Measurements from ENCODE around the gene MYO1B. TPM values are rescaled to one million over a fixed set of nuclear protein-coding genes. Genes with fewer than 3 reads are reported as not detected.

The MYO1B gene
- polyA plus RNA-seq, 3 donors: 0.01 TPM; not detected in 2

DNA sequence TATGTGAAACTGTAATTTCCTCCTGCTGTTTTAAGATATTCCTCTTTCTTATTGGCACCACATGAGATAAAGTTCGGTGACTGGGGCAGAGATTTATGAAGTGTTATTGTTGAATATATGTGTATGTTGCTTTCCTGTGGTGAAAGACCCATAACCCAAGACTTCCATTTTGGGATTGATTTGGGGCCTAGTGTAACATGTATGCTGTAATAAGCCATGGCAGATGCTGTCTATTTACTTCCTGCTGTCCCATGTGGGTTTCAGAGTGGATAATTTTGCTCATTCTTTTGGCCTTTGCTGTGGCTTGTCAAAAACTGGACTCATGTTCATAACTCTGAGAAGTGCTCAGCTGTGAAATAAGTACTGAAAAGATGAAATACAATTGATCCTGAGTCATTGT is 10.8 kb upstream of the MYO1B start:
- no peaks in the 10 kb centered on the region for H4K20me1 ChIP-seq (ENCODE audit: insufficient read depth, low read length)
- Mint-ChIP-seq H3K27me3 (ENCODE audit: low read depth in 3 of 3) (peaks cover 0 to 4% (median 2%) of the 10 kb centered on the region in 3 donors), H3K27ac (no peak overlapping the region), H3K4me1 (no peaks in the 10 kb centered on the region), H3K4me3 (no peak overlapping the region), H3K9me3 (no peaks in the 10 kb centered on the region), H3K36me3 (no peaks in the 10 kb centered on the region)
- intact Hi-C loops (cut with micrococcal nuclease): no loop called here
- no peaks in the 10 kb centered on the region for H3K4me1 ChIP-seq (ENCODE audit: control insufficient read depth in 1 of 2, insufficient read depth in 2 of 2, low read length in 2 of 2)
- no peak for DNase-seq
- H3K4me3 ChIP-seq (replicated peaks in 1 of 3; ENCODE audit: low read depth in 2 of 3, low read length in 3 of 3): no peak overlapping the region
- H3K27me3 ChIP-seq (ENCODE audit: control insufficient read depth in 2 of 2, insufficient read depth in 2 of 2, low read length in 2 of 2): no peaks in the 10 kb centered on the region
- no peaks in the 10 kb centered on the region for H3K9me3 ChIP-seq (replicated peaks in 1 of 2; ENCODE audit: control insufficient read depth in 1 of 2, insufficient read depth in 1 of 2, low read length in 2 of 2)
- TF ChIP-seq, protein P1, sequence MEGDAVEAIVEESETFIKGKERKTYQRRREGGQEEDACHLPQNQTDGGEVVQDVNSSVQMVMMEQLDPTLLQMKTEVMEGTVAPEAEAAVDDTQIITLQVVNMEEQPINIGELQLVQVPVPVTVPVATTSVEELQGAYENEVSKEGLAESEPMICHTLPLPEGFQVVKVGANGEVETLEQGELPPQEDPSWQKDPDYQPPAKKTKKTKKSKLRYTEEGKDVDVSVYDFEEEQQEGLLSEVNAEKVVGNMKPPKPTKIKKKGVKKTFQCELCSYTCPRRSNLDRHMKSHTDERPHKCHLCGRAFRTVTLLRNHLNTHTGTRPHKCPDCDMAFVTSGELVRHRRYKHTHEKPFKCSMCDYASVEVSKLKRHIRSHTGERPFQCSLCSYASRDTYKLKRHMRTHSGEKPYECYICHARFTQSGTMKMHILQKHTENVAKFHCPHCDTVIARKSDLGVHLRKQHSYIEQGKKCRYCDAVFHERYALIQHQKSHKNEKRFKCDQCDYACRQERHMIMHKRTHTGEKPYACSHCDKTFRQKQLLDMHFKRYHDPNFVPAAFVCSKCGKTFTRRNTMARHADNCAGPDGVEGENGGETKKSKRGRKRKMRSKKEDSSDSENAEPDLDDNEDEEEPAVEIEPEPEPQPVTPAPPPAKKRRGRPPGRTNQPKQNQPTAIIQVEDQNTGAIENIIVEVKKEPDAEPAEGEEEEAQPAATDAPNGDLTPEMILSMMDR (IDR thresholded peaks at IDR 0.05): no peak
- no peak overlapping the region for H3K27ac ChIP-seq (ENCODE audit: low read depth in 1 of 2, low read length in 2 of 2)
- no peak overlapping the region for H2AFZ ChIP-seq (ENCODE audit: insufficient read depth, low read depth, low read length, poor library complexity, severe bottlenecking)
- no peaks in the 10 kb centered on the region for H3K36me3 ChIP-seq (replicated peaks in 1 of 2; ENCODE audit: control insufficient read depth in 1 of 2, insufficient read depth in 2 of 2, low read length in 2 of 2)
- H3K79me2 ChIP-seq (ENCODE audit: insufficient read depth, low read length): no peaks in the 10 kb centered on the region
- WGBS (ENCODE audit: insufficient coverage): 60% methylated on average over 1 of the region's 1 CpG
- no peak overlapping the region for H3K9ac ChIP-seq (ENCODE audit: insufficient read depth, low read length, poor library complexity, severe bottlenecking)
- no peak overlapping the region for H3K4me2 ChIP-seq (replicated peaks; ENCODE audit: extremely low read depth, low read length, poor library complexity, severe bottlenecking)

DNA sequence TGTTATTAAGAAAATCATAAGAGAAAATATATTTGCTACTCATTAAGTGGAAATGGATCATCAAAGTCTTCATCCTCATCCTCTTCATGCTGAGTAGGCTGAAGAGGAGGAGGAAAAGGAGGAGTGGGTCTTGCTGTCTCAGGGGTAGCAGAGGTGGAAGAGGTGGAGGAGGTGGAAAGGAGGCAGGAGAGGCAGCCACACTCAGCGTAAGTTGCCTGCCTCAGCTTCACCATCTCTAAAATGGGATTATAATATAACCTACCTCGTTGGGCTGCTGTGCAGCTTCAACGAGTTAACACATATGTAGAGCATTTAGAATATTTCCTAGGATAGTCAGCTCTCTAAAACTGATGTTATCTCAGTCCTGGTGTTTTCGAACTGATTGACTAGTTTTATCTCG is 4.3 kb upstream of the MYO1B start:
- Mint-ChIP-seq H3K4me1 (peaks cover 6% of the 10 kb centered on the region), H3K36me3 (no peaks in the 10 kb centered on the region), H3K27ac (no peak overlapping the region), H3K4me3 (no peak overlapping the region), H3K9me3 (peaks cover 0 to 8% (median 7%) of the 10 kb centered on the region in 7 donors), H3K27me3 (ENCODE audit: low read depth in 3 of 3) (peaks cover 18 to 27% (median 23%) of the 10 kb centered on the region in 3 donors)
- no peaks in the 10 kb centered on the region for H3K79me2 ChIP-seq (ENCODE audit: insufficient read depth, low read length)
- H3K9me3 ChIP-seq (replicated peaks in 1 of 2; ENCODE audit: control insufficient read depth in 1 of 2, insufficient read depth in 1 of 2, low read length in 2 of 2): peaks cover 4 to 10% of the 10 kb centered on the region in 2 donors
- H3K4me3 ChIP-seq (replicated peaks in 1 of 3; ENCODE audit: low read depth in 2 of 3, low read length in 3 of 3): no peak overlapping the region
- no peak overlapping the region for H3K27ac ChIP-seq (ENCODE audit: low read depth in 1 of 2, low read length in 2 of 2)
- H3K36me3 ChIP-seq (replicated peaks in 1 of 2; ENCODE audit: control insufficient read depth in 1 of 2, insufficient read depth in 2 of 2, low read length in 2 of 2): no peaks in the 10 kb centered on the region
- no peak overlapping the region for H2AFZ ChIP-seq (ENCODE audit: insufficient read depth, low read depth, low read length, poor library complexity, severe bottlenecking)
- no peak for DNase-seq
- no peaks in the 10 kb centered on the region for H4K20me1 ChIP-seq (ENCODE audit: insufficient read depth, low read length)
- TF ChIP-seq, protein P1 (IDR thresholded peaks at IDR 0.05): no peak
- H3K27me3 ChIP-seq (ENCODE audit: control insufficient read depth in 2 of 2, insufficient read depth in 2 of 2, low read length in 2 of 2): peaks cover 22 to 24% of the 10 kb centered on the region in 2 donors
- WGBS (ENCODE audit: insufficient coverage): 82% methylated on average over 2 of the region's 5 CpGs
- H3K4me1 ChIP-seq (ENCODE audit: control insufficient read depth in 1 of 2, insufficient read depth in 2 of 2, low read length in 2 of 2): peaks cover 2 to 11% of the 10 kb centered on the region in 2 donors
- intact Hi-C loops (cut with micrococcal nuclease): no loop called here
- H3K4me2 ChIP-seq (replicated peaks; ENCODE audit: extremely low read depth, low read length, poor library complexity, severe bottlenecking): no peak overlapping the region
- no peak overlapping the region for H3K9ac ChIP-seq (ENCODE audit: insufficient read depth, low read length, poor library complexity, severe bottlenecking)

Data from CD14-positive monocyte (primary cell).